ENCODE measurements around the gene LACC1. TPM values are rescaled to one million over a fixed set of nuclear protein-coding genes. Genes with fewer than 3 reads are reported as not detected.

Gene LACC1
- total and polyA plus RNA-seq, 12 donors = 1.8 to 16.5 (median 6.2) TPM

GRCh38 chr13:43916828-43917227 is 37.1 kb downstream of the LACC1 start:
- WGBS, 2 donors = 48 to 60% methylated on average over 2 of the region's 2 CpGs
- TF ChIP-seq CTCF (IDR thresholded peaks at IDR 0.05) = no peak
- intact Hi-C loops (cut with DNase I) = loop anchor here in 1 of 10 donors (10.0 kb wide), 1 partner anchor 128 kb away; no protein-coding TSS in a partner anchor

GRCh38 chr13:43918636-43919035 is 38.9 kb downstream of the LACC1 start:
- WGBS, 2 donors = 84 to 90% methylated on average over 5 of the region's 5 CpGs

More at GRCh38 chr13:43916828-43917227, 37.1 kb downstream of the LACC1 start:
- no peak overlapping the region for H3K4me3 ChIP-seq
- no peak for DNase-seq
- no peak for ATAC-seq
- no peaks in the 10 kb centered on the region for H3K36me3 ChIP-seq
- H3K27ac ChIP-seq = no peak overlapping the region
- peaks cover 0 to 8% (median 5%) of the 10 kb centered on the region in 9 donors for H3K4me1 ChIP-seq
- no peaks in the 10 kb centered on the region for H3K9me3 ChIP-seq
- peaks cover 0 to 97% (median 0%) of the 10 kb centered on the region in 7 donors for H3K27me3 ChIP-seq

GRCh38 chr13:43920965-43921674 is 41.4 kb downstream of the LACC1 start:
- ATAC-seq (no peak), DNase-seq (no peak)
- intact Hi-C loops (cut with DNase I) = no loop called here
- Histone ChIP-seq H3K4me3 (no peak overlapping the region), H3K36me3 (no peaks in the 10 kb centered on the region), H3K4me1 (no peaks in the 10 kb centered on the region), H3K27me3 (peaks cover 0 to 87% (median 0%) of the 10 kb centered on the region in 7 donors), H3K9me3 (no peaks in the 10 kb centered on the region), H3K27ac (no peak overlapping the region)
- WGBS, 2 donors = 97 to 98% methylated on average over 1 of the region's 1 CpG
- TF ChIP-seq CTCF (IDR thresholded peaks at IDR 0.05) = no peak

More at GRCh38 chr13:43918636-43919035, 38.9 kb downstream of the LACC1 start:
- DNase-seq (no peak), ATAC-seq (no peak)
- TF ChIP-seq CTCF (IDR thresholded peaks at IDR 0.05) = no peak
- Histone ChIP-seq H3K36me3 (no peaks in the 10 kb centered on the region), H3K9me3 (no peaks in the 10 kb centered on the region), H3K27me3 (peaks cover 0 to 97% (median 0%) of the 10 kb centered on the region in 7 donors), H3K4me1 (no peaks in the 10 kb centered on the region), H3K4me3 (no peak overlapping the region), H3K27ac (no peak overlapping the region)
- intact Hi-C loops (cut with DNase I) = loop anchor here in 1 of 10 donors (10.0 kb wide), 1 partner anchor 126 kb away; no protein-coding TSS in a partner anchor

GRCh38 chr13:43924549-43925245 is 45.0 kb downstream of the LACC1 start:
- H3K4me1 ChIP-seq = no peaks in the 10 kb centered on the region
- TF ChIP-seq CTCF (IDR thresholded peaks at IDR 0.05) = no peak
- no peak for DNase-seq
- intact Hi-C loops (cut with DNase I) = no loop called here
- H3K27me3 ChIP-seq = peaks cover 0 to 81% (median 0%) of the 10 kb centered on the region in 7 donors
- H3K27ac ChIP-seq = no peak overlapping the region
- no peaks in the 10 kb centered on the region for H3K36me3 ChIP-seq
- H3K9me3 ChIP-seq = no peaks in the 10 kb centered on the region
- no peak overlapping the region for H3K4me3 ChIP-seq
- WGBS, 2 donors = 85 to 94% methylated on average over 5 of the region's 5 CpGs
- no peak for ATAC-seq
